HG03103 (cell line): ENCODE measurements around the gene RIMOC1.

Experiments
- ATAC-seq: cut with Tn5 transposase; IDR thresholded peaks from one replicate; pipeline ENCODE4 v1.9.1; 2021; ENCODE audit warnings: low read depth; ENCODE audit not compliant: unreplicated experiment

The RIMOC1 gene, protein sequence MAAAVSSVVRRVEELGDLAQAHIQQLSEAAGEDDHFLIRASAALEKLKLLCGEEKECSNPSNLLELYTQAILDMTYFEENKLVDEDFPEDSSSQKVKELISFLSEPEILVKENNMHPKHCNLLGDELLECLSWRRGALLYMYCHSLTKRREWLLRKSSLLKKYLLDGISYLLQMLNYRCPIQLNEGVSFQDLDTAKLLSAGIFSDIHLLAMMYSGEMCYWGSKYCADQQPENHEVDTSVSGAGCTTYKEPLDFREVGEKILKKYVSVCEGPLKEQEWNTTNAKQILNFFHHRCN

DNA sequence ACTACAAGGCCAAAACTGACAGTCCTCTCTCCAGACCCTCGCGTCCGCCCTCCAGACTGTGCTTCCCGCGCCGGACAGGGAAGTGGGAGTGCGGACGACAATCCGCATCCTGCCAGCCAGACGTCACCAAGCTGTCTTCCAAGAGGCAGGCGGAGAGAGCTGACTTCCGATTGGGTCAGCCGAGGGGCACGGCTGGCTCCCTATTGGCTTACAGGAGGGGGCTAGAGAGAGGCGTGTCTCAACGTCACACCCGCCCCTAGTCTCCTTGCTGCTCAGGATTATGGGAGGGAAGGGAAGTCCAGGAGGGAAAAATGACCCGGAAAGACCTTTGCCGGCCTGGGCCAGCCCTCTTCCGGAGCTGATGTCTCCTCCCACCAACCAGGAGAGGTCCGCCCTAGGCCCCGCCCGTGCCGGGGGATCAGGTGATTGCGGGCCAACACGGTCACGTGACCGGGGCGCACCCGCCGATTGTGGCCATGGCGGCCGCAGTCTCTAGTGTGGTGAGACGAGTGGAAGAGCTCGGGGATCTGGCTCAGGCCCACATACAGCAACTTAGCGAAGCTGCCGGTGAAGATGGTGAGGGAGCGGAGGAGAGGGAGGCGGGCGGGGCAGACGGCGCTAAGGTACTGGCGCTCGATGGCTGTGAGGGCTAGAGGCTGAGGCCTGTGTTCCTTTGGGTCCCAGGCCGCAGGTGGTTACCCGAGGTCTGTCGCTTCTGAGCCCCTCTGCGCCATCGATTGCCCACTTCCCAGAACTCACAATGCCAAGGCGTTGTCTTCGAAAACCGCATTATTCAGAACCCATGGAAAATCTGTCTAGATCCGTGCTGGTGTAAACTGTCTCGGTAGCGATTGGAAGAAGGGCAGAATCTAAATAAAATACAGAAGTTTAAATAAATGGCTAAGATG, at the start of gene RIMOC1:
Gene RIMOC1 (plus strand): TSS at position 453 of the 908 bp plus-strand sequence. CDS start 24 bp downstream, at position 477.
- ATAC-seq = peak; percentile 98

DNA sequence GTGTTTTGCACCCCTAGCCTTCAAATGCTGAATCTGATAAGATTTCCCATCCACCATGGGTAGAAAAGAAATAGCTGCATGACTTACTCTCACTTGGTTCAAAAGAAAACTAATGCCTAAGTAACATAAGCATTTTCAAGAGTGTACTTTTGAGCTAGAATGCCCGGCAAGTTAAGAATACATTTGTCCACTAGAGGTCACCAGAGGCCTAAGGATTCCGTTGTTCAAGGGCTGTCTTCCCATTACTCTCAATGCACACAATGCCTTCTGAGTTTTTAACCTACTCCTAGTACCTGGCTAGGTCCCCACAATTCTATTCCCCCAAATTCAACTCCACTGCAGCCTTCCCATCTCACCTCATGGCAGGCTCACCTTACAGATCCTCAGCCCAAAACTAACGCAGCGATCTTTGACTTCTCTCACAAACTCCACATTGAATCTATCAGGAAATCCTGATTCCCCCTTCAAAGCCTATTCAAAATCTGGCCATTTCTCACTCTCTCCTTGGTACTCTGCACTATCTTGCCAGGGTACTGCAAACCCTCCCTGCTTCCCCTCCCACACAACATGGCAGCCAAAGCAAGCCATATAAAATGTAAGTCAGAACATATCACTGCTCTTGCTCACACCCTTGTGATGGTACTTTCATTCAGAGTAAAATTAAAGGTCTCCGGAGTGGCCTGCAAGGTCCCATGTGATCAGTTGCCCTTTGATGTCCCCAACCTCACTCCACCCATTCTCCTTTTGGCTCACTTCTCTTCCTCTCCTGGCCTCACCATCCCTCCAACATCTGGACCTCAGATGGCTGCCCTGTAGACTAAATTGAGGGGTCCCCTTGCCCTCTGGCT, 47.3 kb upstream of the RIMOC1 start:
- peak; percentile 79 for ATAC-seq

DNA sequence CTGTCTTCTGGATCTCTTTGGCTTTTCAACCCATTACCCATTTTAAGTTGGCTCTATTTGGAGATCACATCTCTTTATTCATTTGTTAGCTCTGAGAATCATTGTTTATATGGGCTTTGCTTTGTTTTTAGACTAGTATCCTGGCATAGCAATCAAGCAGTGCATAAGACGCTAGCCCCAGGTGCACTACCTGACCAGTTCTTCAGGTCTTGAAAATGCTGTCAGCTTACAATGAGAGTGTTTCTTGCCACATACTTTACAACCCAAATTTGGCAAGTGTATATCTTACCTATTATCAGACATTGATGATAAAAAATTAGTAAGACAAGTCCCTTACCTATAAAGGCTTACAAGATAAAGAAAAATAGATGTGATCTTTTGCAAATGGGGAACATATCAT, 46.2 kb upstream of the RIMOC1 start:
- no peak for ATAC-seq

DNA sequence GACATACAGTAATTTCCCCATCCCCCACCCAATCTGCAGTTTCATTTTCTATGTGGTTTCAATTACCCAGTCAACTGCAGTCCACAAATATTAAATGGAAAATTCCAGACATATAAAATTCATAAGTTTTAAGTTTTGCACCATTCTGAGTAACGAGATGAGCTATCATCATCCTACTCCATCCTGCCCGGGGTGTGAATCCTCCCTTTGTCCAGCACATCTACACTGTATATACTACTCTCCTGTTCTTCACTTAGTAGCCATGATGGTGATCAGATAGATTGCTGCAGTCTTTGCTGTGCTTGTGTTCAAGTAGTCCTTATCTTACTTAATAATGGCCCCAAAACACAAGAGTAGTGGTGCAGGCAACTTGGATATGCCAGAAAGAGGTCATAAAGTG, 45.3 kb upstream of the RIMOC1 start:
- ATAC-seq = no peak

DNA sequence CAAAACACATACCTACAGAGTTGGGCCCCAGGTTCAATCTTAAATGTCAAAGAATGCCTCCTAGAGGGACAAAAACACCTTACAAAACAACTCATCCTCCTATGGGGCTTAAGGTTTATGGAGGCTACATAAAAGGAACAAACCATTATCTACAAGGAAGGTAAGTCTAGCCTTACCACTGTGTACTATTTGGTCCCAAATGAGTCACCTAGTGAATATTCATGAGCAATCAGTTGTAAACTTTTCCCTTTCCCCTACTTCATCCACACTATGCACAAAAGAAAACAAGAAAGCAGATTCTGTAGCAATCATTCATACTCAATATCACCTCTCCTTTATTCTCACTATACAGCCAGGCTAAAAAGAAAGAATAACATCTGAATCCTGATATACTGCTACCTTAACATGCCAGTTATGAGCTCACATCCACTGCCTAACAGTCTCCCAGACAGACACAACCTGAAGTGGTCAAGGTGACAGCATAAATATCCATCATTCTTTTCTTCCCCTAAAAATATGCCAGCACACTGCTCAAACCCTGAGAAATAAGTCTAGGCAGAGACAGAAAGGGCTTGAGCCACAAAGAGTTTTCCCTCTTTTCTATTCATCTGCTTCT, 40.2 kb upstream of the RIMOC1 start:
- peak; percentile 59 for ATAC-seq

DNA sequence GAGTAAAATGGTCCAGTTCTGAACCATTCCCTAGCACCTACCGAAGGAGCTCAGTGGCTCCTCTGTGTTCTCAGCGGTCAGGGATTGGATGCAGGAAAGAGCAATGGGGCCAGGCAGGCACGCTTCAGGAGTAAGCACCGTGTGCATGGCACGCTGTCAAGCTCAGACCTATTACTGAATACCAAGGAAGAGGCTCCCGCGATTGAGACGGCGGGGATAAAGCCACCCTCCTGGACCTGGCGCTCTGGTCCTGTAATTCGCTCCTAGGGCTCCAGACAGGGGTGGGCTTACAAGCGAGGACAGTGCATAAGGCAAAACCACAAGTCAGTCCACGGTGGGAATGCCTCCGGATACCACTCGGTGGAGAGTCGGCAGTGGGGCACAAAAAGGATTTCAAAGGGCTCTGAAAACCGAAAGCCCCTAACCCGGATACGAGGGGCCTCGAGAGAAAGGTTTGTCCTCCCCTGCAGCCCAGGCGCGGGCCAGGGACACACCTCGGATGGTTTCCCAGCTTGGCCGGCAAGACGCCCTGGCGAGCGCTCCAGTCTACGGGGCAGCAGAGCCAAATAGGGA, 34.9 kb upstream of the RIMOC1 start:
- ATAC-seq = no peak

DNA sequence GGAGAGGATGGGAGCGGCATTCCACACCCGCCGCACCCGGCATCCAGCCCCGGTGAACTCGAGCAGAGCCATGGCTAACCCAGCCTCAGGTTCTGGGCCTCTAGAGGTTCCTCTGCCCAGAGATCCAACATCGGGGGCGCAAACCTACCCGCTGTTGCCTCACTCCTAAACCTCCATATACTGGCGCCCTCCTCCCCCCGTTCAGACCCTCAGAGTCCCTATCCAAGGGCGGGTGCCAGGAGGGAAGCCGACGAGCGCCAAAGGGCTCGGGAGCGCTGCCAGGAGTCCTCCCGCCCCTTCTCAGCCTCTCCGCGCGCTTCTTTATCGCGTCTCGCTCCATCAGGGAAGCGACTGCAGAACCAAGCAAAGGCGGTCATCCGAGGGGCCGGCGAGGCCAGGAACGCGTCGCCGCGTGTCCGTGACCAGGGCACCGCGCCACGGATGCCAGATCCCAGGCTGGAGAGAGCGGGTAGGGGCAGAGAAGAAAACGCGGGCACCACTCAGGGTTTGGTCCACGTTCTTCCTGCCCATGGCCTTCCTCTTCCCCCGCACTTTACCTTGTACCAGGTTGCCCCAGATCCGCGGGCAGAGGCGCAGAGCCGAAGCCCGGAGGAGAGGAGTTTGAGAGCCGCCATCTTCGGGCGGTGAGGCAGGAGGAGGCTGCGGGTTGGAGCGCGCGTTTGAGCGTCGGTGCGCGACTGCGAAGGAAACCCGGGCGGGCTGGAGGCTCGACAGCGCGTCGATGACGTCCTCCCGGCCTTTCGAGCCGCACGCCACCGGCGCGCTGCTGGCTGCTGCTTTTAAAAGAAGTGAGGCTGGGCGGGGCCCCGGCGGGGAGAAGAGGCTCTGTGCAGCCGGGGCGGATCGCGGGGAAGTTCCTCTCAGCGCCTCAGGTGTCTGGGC, 34.2 kb upstream of the RIMOC1 start, which contains the start of gene OXCT1:
Gene OXCT1 (minus strand): TSS at position 702 of the 903 bp plus-strand sequence. CDS start 67 bp downstream, at position 635.
- peak; percentile 90 for ATAC-seq

DNA sequence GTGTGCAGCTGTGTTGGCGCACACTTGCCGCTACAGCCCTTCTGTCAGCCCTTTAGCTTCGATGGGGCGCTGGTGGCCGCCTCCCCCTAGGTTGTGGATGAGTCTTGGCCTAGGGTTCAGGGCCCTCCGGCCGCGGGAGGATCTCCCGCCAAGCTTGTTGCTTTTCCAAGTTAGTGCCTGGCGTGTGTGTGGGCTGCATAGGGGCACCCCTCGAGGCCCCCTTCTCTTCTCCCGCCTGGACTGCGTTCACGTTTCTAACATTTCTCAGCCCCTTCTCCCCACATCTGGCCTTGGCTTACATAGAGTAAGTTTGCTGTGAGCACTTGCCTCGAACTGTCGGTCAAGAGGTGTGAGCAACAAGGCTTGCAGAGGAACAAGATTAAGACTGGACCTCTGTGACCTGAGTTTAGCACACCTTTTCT, 33.5 kb upstream of the RIMOC1 start:
- ATAC-seq = no peak

DNA sequence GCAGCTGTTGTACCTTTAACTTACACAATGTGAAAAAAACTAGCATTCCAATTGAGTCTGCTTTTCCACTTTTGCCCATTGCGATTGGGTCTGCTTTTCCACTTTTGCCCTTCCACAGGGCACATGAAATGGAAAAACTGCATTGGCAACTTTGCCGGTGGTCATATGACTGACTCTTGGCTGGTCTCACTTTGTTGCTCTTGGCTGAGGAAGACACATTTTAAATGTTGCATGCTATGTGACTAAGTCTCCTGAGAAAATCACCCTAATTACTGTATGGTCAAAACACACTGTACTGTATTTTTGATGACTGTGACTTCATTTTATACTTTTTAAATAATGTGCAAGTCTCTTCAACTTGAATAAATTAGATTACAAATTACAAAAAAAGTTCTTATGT, 32.3 kb upstream of the RIMOC1 start:
- ATAC-seq = no peak

DNA sequence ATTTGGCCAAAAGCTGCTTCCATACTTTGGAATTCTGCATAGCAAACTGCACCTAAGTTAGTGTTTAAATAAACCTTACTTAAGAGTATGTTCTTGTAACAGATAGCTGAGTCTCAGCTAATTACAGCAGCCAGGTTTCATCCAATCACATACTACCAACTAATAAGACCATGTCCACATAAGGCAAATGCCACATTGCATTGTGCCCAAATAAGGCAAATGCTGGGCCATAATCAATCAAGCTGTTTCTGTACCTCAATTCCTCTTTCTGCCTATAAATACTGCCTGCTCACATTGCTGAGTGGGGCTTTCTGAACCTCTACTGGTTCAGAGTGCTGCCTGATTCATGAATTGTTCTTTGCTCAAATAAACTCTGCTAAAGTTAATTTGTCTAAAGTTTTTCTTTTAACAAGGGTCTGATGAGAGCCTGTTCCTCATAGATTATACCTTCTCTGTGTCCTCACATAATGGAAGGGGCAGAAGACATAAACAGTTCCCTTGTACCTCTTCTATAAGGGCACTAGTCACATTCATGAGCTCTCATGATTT, 29.6 kb upstream of the RIMOC1 start:
- no peak for ATAC-seq

DNA sequence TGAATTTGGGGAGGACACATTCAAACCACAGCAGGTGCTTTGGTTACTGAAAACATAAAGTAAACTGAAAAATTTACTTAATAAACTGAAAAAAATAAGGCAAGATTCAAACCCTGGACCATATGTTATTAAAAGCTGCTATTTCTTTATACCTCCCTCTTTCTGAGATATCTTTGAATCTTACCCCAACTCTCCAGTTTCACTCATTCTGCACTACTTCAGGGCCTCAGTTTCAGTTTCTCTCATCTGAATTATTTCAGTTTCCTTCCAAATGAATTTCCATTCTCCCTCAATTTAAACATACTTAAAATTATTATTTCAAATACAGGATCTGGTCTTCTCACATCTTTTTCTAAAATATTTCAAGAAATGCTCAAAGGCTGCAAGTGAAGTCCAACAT, 29.0 kb upstream of the RIMOC1 start:
- no peak for ATAC-seq

DNA sequence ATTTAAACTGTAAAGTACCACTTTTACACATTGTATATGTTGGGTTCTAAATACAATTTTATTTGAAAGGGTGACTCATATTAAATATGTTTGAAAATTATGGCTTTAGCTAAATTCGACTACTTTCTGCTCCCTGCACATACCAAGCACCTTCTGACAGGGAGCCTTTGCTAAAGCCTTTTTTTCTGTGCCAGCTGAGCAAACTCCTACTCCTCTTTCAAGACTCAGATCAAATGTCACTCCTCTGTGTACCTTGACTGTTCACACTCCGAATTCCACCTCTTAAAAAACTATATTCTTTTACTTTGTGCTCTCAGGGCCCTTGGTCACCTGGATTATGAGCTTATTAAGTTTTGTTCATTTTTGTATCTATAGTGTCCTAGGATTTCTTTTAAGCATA, 27.5 kb upstream of the RIMOC1 start:
- ATAC-seq = no peak

DNA sequence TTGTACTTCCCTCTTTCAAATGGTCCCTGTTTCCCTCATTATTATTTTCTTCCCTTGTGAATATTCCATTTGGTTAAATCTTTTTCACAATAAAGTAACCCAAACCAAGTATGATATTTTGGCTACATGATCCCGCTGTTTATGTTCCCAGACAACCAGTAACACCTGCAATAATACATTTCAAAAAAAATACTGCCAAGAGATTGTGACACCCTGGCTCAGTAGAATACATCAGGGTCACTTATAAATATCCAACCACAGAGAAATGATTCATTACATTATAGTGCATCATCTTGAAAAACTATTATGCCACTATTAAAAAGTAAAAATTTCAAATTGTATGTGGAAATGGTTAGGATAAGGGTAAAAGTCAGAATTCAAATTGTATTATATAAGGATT, 26.7 kb upstream of the RIMOC1 start:
- ATAC-seq = no peak

DNA sequence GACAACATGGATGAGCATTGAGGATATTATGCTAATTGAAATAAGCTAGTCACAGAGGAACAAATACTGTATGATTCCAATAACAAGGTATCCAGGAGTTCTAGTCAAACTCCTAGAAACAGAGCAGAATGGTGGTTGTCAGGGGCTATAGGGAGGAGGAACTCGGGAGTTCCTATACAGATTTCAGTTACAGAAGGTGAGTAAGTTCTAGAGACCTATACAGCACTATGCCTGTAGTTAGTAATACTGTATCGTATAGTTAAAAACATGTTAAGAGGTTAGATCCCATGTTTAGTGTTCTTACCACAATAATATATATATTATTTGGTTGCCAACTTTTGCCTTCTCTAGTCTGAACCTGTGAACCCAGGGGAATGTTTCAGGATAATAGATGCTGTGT, 26.0 kb upstream of the RIMOC1 start:
- no peak for ATAC-seq

DNA sequence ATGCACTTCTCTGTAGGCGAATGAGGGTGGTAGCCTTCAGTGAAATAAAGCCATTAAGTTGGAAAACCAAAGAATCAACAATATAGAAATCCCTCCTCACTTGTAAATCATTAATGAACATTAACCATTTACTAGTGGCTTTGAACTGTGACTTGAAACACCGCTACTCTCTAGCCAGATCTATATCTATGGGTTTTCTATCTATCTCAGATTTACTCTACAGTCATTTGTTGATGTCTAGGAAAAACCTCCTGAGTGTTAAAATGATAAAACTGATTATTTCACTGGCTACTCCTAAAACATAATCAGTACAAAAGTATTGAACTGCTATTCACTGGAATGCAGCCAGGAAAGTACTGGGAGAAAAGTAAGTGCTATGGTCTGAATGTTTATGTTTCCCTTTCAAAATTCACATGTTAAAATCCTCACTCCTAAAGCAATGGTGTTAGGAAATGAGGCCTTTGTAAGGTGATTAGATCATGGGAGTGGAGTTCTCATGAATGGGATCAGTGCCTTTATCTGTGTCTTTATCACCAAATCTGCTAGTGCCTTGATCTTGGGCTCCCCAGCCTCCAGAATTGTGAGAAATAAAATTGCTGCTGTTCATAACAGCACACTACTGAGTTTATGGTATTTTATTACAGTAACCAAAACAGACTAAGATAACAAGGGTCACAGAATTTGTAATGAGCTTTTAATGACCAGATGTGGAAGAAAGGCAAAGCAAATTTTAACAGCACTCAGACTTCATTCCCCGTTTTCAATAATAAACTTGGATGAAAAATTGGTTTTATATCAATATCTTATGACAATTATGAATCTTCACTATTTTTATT, 25.3 kb upstream of the RIMOC1 start:
- no peak for ATAC-seq

DNA sequence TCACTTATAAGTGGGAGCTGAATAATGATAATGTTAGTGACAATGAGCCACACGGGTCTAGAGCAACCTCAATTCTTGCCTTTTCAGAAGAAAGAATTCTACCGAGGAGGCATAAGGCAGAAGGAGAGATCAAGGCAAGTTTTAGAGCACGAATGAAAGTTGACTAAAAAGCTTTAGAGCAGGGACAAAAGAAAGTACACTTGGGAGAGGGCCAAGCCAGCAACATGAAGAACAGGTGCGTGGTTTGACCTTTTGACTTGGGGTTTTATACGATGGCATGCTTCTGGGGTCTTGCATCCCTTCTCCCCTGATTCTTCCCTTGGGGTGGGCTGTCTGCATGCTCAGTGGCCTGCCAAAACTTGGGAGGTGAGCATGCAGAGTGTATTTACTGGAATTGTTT, 21.4 kb upstream of the RIMOC1 start:
- no peak for ATAC-seq

DNA sequence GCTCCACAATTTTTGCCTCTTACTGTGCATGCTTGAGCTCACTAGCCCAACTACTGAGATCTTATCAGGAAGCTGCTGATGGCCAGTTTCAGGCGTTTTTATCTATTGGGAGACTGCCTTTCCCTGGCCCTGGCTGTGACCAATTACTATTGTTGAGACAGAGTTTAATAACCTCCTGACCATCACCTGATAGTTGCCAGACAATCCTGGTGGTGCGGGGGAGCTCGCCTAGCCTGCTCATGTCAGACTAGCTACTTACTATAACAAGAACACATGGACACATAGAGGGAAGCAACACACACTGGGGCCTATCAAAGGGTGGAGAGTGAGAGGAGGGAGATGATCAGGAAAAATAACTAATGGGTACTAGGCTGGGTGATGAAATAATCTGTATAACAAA, 20.9 kb upstream of the RIMOC1 start:
- ATAC-seq = no peak

DNA sequence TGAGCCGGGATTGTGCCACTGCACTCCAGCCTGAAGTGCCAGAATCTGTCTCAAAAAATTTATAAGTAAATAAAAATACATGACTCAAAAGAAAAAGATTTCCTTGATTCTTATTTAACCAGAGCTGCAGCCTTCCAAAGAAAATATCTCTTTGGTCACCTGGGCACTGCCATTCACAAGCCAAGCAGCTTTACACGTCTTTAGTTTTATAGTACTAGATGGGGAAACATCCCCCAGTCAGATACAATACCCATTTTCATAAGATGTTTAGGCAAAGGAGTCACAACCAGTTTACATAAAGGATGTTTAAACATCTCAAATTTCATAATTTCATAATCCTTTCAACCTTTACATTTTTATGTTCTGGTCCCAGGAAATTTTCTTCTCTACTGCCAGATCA, 20.2 kb upstream of the RIMOC1 start:
- ATAC-seq = no peak
